Posterior cingulate gyrus (tissue), 11 donors: ENCODE results near the gene KCNH8.
"Not testable (repeated sequence)": the region's sequence is repeated elsewhere in the genome, so short reads cannot be mapped to it uniquely, and the experiment has no call there.

Experiments used
- DNase-seq, 10 donors: peaks; one replicate each; pipeline versions ENCODE4 v3.0.0 to v3.0.0-alpha.2; 2020 to 2021; ENCODE audit warnings: mixed read lengths in 3 of 10
- intact Hi-C: fragments of 100-400 bp; cut with DNase I; formaldehyde crosslinking; loops from one replicate; pipeline ENCODE4 v1.15.1; 2023

Gene KCNH8

DNA sequence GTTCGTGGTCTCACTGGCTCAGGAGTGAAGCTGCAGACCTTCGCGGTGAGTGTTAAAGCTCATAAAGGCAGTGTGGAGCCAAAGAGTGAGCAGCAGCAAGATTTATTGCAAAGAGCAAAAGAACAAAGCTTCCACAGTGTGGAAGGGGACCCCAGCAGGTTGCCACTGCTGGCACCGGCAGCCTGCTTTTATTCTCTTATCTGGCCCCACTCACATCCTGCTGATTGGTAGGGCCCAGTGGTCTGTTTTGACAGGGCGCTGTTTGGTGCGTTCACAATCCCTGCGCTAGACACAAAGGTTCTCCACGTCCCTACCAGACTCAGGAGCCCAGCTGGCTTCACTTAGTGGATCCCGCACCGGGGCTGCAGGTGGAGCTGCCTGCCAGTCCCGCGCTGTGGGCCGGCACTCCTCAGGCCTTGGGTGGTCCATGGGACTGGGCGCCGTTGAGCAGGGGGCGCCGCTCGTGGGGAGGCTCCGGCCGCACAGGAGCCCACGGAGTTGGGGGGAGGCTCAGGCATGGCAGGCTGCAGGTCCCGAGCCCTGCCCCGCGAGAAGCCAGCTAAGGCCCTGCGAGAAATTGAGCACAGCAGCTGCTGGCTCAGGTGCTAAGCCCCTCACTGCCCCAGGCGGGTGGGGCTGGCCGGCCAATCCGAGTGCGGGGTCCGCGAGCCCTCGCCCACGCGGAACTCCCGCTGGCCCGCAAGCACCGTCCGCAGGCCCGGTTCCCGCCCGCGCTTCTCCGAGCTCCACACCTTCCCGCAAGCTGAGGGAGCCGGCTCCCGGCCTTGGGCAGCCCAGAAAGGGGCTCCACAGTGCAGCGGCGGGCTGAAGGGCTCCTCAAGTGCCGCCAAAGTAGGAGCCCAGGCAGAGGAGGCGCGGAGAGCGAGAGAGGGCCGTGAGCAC, 85.8 kb downstream of the KCNH8 start:
- intact Hi-C loops = not testable (repeated sequence)
- DNase-seq = peak in 2 of 10 donors; percentile 60 to 84

DNA sequence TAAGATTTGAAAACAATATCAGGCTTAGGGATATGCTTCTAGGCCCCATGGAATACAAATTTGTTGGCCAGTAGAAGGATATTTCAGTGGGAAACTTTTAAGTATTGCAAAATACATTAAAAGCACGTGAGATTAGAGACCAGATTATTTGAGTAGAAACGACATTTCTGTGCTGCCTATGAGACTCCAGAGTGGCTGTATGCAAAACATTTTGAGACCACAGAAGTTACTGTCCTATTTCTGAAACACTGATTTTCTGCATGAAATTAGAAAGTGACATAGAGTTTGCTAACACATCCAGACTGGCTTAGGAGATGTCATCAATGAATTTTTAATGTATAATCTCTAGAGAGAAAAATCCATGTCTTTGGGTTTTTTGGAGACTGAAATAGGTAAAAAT, 99.8 kb downstream of the KCNH8 start:
- DNase-seq = no peak
- intact Hi-C loops = no loop called here

DNA sequence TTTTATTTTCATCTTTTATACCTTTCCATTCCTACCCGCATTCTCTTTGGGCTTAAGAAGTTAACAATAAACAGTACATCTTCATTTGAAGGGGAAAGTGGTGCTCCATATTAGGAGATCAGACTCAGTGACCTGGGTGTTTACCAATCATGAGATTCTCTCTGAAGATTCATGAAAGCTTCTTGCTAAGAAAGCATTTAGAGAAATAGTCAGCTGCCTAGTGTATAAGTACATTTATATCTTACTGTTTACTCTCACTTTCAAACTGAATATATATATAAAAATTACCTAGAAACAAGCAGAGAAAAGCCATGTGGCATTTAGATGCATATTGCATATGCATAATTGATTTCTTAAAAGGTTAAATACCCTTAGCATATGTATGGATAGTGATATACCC, 100.5 kb downstream of the KCNH8 start:
- DNase-seq = no peak
- intact Hi-C loops = no loop called here

DNA sequence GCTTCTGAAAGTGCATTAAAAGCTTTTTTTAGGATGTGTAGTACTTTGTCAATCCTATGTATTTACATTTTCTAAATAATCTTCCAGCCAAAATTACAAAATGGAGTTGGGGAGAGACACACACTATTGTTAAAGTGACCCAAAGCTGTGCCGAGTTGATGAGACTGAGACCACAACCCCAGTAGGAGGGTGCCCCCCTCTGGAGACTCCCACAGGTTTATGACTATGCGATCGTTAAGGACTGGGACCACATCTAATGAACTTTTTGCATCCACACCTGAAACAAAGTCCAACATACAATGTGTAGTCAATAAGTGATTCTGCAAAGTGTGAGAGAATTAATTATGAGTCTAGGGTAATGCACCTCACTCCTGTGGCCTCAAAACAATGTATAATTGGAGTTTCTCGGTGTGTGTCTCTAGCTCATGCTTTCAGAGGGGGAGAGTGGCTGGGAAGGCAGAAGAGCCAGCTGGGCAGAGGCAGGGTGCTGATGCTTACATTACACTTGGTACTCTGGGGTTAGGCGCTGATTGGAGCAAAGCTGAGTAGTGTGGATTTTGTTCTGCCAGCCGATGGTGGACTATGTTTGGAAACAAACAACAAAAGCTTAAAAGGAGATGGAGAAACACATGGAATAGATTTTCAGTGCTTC, 102.8 kb downstream of the KCNH8 start:
- intact Hi-C loops = no loop called here
- DNase-seq = peak in 4 of 10 donors; percentile 21 to 78 (median 42)

DNA sequence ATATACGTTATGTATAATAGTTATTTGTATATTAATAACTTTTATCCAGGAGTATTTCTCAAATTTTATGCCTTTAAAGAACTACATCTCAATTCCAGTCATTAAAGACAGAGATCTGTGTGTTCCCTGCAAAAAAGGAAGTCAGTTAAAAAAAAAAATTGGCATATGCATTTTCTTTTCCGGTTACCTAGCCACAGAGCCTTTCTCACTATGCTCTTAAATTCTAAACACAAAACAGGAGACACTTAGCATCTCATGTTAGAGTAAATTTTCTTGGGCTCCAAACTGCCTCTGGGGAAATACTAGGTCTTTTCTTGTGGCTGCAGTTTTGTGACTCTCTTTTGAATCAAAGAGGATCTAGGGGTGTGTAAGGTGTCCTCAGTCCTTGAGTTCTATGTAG, 105.9 kb downstream of the KCNH8 start:
- intact Hi-C loops = no loop called here
- no peak for DNase-seq

DNA sequence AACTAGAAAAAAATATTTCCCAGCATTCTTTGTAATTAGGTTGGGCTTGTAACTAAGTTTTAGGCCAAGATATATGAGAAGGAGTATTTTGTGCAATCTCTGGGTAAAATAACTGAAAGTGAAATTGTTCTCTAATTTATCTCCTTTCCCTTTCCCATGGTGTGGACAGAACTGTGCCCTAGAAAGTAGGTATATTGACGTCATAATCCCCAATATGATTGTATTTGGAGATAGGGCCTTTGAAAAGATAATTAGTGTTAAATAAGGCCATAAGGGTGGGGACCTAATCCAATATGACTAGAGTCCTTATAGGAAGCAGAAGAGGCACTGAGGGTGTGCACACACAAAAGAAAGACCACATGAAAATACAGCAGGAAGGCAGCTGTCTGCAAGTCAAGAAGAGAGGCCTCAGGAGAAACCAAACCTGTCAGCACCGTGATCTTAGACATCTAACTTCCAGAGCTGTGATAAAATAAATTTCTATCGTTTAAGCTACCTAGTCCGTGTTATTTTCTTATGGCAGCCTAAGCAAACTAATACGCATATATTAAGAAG, 106.6 kb downstream of the KCNH8 start:
- no peak for DNase-seq
- intact Hi-C loops = no loop called here

DNA sequence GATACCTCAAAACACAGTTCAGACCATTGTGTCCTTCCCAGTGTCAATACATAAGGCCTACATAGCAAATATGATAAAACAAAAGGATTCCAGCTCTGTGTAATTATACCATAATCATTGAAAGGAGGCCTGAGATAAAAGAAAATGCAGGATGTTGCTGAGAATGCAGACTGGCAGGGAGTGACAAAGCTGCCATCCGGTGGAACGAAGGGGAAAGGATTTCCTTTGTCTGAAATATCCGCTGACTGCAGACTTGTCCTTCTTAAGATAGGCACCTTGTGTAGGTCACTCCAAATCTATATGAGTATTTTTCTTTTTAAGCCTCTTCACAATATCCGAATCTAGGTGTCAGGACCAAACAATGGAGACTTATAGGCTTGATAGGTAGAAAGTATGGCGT, 108.0 kb downstream of the KCNH8 start:
- intact Hi-C loops = no loop called here
- DNase-seq = no peak

DNA sequence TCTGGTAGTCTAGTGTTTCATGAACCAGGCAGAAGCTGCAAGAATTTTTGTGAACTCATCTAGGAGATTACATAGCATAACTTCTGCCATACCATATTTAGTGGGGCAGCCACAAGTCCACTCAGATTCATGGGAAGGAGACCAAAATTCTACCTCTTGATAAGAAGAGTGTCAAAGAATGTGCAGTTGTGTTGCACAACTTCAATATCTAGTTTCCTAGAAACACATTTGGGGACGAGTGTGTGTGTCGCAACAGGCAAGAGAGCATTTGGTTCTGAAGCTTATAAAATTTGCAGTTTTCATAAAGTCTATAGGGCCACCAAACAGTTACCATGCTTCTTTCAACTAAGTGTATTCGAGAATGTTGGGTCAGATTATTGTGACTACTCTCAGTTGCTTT, 115.3 kb downstream of the KCNH8 start:
- intact Hi-C loops = no loop called here
- no peak for DNase-seq

DNA sequence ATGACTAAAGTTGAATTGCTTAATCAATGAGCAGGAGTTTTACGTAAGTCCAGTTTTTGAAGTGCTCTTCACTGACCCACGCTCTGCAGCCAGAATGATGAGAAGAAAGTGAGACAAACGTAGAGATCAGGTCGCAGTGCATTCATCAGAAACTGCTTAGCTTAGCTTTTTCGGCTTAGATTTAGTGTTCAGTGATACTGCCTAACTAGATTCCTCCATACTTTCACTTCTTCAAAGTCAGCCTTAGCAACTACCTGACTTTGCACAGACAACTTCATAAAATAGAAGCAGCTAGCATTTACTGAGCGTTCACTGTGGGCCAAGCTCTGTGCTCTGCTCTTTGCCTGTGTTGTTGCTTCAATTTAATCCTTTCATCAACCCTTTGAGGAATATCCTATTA, 116.1 kb downstream of the KCNH8 start:
- intact Hi-C loops = no loop called here
- no peak for DNase-seq

DNA sequence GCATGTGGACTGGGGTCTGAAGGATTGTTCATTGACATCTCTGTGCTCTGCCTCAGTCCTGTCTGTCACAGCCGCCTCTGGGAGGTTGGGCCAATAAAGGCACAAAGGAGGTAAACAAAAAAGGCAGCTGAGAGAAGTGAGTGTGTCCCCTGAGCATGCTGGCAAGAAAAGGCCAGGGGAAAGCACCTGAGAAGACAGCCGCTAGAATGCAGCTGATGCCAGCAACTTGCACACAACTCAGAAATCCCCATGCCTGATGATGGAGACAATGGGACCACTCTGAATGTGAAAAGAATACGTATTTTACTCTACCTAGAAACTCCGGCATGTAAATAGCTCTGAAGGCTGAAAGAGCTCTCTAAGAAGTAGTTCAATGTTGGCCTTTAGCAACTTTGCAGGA, 118.7 kb downstream of the KCNH8 start:
- intact Hi-C loops = no loop called here
- no peak for DNase-seq

DNA sequence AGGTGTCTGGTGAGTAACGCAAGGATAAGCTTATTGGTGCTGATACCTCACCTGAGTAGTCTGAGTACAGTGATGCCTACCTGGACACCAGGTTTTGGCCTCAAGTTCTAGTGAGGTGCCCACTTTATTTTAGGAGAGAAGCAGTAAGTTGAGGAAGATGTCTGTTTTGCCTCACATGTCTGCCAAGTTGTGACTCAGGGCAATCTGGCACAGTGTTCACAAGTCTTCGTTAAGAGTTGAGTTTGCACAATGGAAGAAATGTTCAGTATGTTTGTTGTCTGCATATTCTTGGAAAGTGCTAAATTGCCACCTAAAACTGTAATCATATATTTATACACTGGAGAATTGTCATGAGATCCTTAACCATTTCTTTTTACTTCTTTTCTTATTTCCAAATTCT, 122.2 kb downstream of the KCNH8 start:
- DNase-seq = peak in 4 of 10 donors; percentile 8 to 69 (median 36)
- intact Hi-C loops = no loop called here

DNA sequence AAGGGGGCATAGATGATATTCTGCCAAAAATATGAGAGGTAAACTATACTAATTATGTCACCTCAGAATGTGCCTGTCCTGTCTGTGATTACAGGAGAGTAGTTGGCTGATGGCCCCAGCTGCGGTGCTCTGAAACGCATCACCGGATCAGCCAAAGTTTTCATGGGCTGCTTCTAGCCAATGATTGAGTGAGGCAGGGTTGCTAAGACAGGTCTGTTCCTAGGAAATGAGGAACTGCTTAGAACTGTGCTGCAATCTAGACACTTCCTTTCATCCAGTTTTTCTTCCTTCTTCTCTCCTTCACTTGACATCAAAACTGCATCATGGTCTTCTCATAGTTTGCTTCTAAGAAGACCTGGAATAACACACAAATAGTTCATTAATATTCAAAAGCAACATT, 124.0 kb downstream of the KCNH8 start:
- intact Hi-C loops = no loop called here
- no peak for DNase-seq

DNA sequence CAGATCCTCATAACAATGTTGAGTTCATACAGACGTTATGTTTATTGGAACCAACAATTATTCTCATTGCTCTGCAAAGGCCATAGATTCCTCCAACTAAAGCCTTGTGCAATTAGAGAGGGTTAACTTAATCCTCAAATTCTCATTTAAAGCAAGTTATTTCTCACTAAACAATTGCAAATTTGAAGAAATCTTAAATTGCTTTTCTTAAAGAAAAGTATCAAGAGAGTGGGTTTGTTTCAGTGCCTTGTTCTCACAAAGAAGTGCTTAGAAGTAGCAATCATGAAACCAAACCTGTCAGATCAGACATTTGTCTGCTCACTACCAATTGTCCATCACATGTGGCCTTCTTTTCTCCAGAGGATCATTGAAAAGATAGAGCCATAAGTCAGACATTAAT, 124.8 kb downstream of the KCNH8 start:
- no peak for DNase-seq
- intact Hi-C loops = no loop called here

DNA sequence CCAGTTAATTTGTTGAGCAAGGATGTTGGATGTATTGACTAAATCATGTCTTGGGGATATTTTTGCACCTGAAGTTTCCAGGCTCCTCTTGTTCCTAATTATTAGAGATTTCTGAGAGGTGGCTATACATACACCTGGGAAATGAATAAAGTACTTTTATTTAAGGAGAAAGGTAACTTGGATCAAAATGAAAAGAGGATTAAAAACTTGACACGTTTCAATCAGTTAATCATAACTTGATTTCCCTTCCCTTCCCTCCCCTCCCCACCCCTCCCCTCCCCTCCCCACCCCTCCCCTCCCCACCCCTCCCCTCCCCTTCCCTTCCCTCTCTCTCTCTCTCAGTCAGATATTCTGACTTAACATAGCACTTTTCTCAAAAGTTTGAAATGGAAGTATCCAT, 126.3 kb downstream of the KCNH8 start:
- no peak for DNase-seq
- intact Hi-C loops = no loop called here

DNA sequence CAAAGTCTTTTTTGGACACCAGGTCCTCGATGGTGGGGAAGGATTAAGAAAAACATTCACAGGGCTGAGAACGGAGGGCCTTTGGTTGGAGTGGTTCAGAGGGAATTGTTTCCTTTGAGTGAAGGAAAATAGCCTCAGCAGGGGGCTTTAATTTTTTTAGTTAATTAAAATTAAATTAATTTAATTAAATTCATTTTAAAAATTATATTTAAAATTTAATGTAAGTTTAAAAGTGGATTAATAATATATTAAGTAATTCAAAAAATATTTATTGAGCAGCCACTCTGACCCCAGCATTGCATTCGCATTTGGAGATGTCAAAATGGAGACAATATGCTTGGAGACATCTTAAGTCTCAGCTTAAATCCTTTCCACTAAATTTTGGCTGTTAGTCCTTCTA, 136.7 kb downstream of the KCNH8 start:
- intact Hi-C loops = no loop called here
- DNase-seq = no peak

DNA sequence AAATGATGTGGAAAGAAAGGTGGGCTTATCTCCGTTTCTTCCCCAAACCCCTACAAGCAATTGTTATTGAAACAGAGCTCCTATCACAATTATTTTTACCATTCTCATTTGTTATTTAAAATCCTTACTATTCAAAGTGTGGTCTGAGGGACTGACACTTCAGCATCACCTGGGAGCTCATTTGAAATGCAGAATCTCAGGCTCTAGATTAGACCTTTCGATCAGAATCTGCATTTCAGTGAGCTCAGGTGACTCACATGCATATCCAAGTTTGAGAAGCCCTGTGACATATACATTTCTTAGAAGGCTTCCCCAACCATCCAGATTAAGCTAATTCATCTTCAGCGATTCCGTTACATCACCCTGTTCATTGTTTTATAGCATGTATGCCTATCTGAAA, 145.0 kb downstream of the KCNH8 start:
- intact Hi-C loops = no loop called here

DNA sequence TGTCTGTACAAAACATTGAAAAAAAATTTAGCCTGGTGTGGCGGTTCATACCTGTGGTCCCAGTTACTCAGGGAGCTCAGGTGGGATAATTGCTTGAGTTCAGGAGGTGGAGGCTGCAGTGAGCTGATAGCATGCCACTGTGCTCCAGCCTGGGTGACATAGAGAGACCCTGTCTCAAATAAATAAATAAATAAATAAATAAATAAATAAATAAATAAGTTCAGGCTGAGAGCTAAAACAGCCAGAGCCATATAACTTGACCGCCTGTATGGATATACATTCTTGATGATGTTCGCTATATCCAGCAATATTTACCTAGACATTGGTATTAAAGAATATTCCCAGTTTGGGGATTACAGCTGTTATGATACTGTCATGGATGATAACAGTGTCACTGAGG, 146.9 kb downstream of the KCNH8 start:
- DNase-seq = no peak
- intact Hi-C loops = no loop called here

More for the DNA sequence above, 145.0 kb downstream of the KCNH8 start:
- no peak for DNase-seq

DNA sequence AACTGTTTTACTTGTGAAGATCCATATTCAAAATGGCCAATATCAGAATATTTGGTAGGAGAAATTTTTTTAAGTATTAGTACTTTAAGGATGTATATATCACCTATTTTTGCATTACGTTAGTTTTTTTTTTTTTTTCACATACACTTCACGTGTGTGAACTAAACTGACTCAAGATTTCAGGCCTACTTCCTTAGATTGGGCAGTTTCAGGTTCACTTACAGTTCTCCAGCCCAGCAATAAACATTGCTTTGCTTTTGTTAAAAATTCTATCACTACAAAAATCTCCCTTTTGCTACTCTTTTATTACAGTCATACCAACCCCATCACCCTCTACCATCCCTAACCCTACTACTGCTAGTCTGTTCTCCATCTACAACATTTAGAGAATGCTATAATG, 183.6 kb downstream of the KCNH8 start:
- DNase-seq = no peak
- intact Hi-C loops = no loop called here

DNA sequence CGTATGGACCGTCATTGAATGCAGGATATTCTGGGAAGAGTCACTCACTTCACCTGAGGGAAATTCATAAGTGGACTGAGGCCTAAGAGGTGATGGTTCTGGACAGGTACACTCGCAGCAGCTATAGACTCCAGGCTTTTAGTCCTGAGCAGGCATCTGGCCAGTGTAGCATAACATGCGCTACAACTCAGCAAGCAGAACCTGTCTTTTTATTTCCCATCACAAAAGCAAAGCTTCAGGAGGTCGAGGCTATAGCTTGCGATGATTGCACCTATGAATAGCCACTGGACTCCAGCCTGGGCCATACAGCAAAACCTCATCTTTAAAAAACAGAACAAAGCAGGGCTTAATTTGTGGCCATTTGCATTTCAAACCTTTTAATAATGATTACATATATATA, 185.8 kb downstream of the KCNH8 start:
- DNase-seq = no peak
- intact Hi-C loops = no loop called here

DNA sequence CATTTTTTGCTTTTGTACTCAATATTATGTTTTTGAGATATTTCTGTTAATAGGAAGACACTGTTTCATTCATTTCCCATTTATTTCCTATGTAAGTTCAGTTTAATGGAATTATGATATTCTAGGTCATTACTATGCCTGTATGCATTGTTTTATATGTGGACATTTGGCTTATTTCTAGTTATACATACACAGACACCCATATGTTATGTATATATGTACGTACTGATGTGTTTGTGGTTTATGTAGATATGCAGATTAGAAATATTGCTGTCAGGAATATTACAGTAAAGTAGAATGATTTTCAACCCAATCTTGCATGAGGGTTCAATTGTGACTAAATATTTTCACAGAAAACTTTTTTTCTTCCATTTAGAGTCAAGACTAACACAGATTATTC, 190.5 kb downstream of the KCNH8 start:
- intact Hi-C loops = no loop called here
- DNase-seq = no peak

DNA sequence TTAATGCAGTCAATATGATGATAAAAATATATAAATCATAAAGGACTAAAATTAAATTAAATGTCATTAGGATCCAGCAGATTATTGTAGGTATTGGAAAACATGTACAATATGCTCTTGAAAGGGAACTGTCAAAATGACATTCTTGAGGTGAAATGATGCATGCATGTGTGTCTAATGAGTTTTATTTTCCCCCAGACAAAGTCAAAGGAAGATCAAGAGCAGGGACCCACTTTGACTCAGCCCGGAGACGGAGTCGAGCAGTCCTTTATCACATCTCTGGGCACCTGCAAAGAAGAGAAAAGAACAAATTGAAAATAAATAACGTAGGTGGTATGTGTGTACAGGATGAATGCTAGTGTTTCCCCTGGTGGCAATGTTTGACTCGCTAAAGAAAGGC, 194.1 kb downstream of the KCNH8 start:
- intact Hi-C loops = no loop called here
- DNase-seq = no peak

DNA sequence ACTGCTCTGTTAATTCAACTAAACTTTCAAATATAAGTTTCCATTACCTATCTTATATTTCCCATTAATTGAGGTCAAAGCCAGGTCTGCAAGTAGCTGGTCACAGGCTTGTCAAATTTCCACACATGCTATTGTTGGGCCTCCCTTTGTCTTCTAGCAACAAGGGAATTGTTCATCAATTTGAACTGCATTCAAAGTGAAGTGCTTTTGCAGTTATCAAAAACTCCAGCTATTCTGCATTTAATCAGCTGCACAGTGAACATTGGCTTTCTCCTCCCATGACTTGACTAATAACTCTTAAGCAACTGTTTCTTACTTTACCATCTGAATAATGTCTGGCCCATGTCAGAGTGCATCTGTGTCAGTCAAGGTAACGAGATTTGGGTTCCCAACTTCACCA, 198.4 kb downstream of the KCNH8 start:
- no peak for DNase-seq
- intact Hi-C loops = loop anchor here (5.0 kb wide), 1 partner anchor 196 kb away; no protein-coding TSS in a partner anchor
